ENCODE results near the gene KRTAP8-1.

Gene KRTAP8-1

GRCh38 chr21:30813174-30813573, at the start of gene KRTAP8-1:
Gene KRTAP8-1, minus strand, starts transcription at chr21:30813274. Its CDS starts 54 bp downstream, at chr21:30813220.
- DNase-seq (ENCODE audit: low read depth), result no peak

GRCh38 chr21:30847627-30848500, 34.8 kb upstream of the KRTAP8-1 start:
- no peak for DNase-seq (ENCODE audit: low read depth)

GRCh38 chr21:30842990-30843389, 29.9 kb upstream of the KRTAP8-1 start:
- DNase-seq (ENCODE audit: low read depth), result no peak

- DNase-seq (ENCODE audit: low read depth), result no peak
Measured at GRCh38 chr21:30839304-30839703, 26.2 kb upstream of the KRTAP8-1 start.

GRCh38 chr21:30838536-30838935, 25.5 kb upstream of the KRTAP8-1 start:
- DNase-seq (ENCODE audit: low read depth), result no peak

GRCh38 chr21:30831194-30831765, 18.2 kb upstream of the KRTAP8-1 start:
- no peak for DNase-seq (ENCODE audit: low read depth)

- DNase-seq (ENCODE audit: low read depth), result no peak
Measured at GRCh38 chr21:30829659-30830058, 16.6 kb upstream of the KRTAP8-1 start, which contains the start of gene KRTAP7-1. Gene KRTAP7-1, minus strand, starts transcription at chr21:30829759. Its CDS starts 61 bp downstream, at chr21:30829698.

- DNase-seq (ENCODE audit: low read depth), result no peak
Measured at GRCh38 chr21:30818837-30819610, 6.0 kb upstream of the KRTAP8-1 start.

GRCh38 chr21:30800605-30801004, 12.5 kb downstream of the KRTAP8-1 start:
- DNase-seq (ENCODE audit: low read depth), result no peak

GRCh38 chr21:30793581-30794314, 19.3 kb downstream of the KRTAP8-1 start:
- no peak for DNase-seq (ENCODE audit: low read depth)

- DNase-seq (ENCODE audit: low read depth), result no peak
Measured at GRCh38 chr21:30779249-30779648, 33.8 kb downstream of the KRTAP8-1 start.

GRCh38 chr21:30769724-30770431, 43.2 kb downstream of the KRTAP8-1 start:
- no peak for DNase-seq (ENCODE audit: low read depth)
